Measurements from ENCODE around the gene NUCB2. TPM values are rescaled to one million over a fixed set of nuclear protein-coding genes. Genes with fewer than 3 reads are reported as not detected.

The NUCB2 gene
- total and polyA plus RNA-seq, 2 donors (not counting 3 experiments of a cell fraction or from before 2014, with no cell fraction given): 41.9 to 114 TPM

DNA sequence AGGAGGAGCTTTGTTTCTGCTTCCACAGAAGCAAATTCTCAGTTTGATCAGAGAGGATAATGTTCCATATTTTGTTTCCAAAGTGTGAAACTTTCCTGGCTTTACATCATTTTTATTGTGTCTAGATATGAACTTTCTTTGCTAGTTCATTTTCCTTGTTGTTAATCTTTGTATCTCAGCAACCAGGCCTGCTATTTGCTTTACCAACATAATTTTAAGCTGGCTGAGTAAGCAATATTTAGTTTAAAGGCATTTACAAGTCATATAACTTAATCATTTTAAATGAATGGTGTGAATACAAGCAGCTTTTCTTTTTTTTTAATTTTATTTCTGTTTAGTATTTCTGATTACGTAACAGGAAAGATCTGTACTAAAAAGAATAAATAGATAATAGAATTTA lies 15.2 kb downstream of the NUCB2 start:
- TF ChIP-seq POLR2A (IDR thresholded peaks at IDR 0.05; ENCODE audit: low read depth, low read length) (no peak), FOS (IDR thresholded peaks at IDR 0.05; ENCODE audit: borderline replicate concordance, insufficient read depth, low read length) (no peak), GATA2 (IDR thresholded peaks at IDR 0.05; ENCODE audit: insufficient read depth, insufficient read length, low read depth, low read length) (no peak), JUN (IDR thresholded peaks at IDR 0.05; ENCODE audit: borderline replicate concordance, insufficient read depth, insufficient read length, low read depth) (no peak), CTCF (IDR thresholded peaks at IDR 0.05; ENCODE audit: extremely low read depth in 1 of 2, insufficient read depth in 1 of 2, low read depth in 1 of 2, low read length in 2 of 2) (no peak), MAX (IDR thresholded peaks at IDR 0.05; ENCODE audit: insufficient read depth, insufficient read length) (no peak), MYC (IDR thresholded peaks at IDR 0.05; ENCODE audit: low read depth, low read length) (no peak), POLR2AphosphoS5 (IDR thresholded peaks at IDR 0.05; ENCODE audit: insufficient read depth, low read depth, low read length) (no peak), EZH2 (IDR thresholded peaks at IDR 0.05; ENCODE audit: borderline replicate concordance, low read depth, low read length, severe bottlenecking) (no peak)
- Histone ChIP-seq H3K9me1 (replicated peaks; ENCODE audit: control insufficient read depth, extremely low read depth, insufficient read depth, low read length) (no peaks in the 10 kb centered on the region), H3K9me3 (replicated peaks; ENCODE audit: control insufficient read depth, insufficient read depth, low read length) (no peaks in the 10 kb centered on the region), H3K36me3 (ENCODE audit: control insufficient read depth in 2 of 2, extremely low read depth in 1 of 2, insufficient read depth in 2 of 2, low read length in 2 of 2) (peaks cover 2 to 4% of the 10 kb centered on the region in 2 experiments), H3K4me1 (ENCODE audit: control insufficient read depth, extremely low read depth, insufficient read depth, low read length) (no peaks in the 10 kb centered on the region), H3K27ac (ENCODE audit: insufficient read depth, low read depth, low read length) (no peak overlapping the region), H3K4me3 (replicated peaks in 1 of 3; ENCODE audit: insufficient read depth in 1 of 3, low read depth in 1 of 3, low read length in 3 of 3) (no peak overlapping the region), H3K9ac (replicated peaks; ENCODE audit: extremely low read depth, insufficient read depth, low read length) (no peak overlapping the region), H3K79me2 (ENCODE audit: control insufficient read depth, insufficient read depth, low read length) (no peaks in the 10 kb centered on the region), H3K4me2 (ENCODE audit: insufficient read depth, low read length) (no peak overlapping the region), H2AFZ (ENCODE audit: low read depth, low read length) (no peak overlapping the region), H3K27me3 (ENCODE audit: control insufficient read depth in 2 of 2, insufficient read depth in 2 of 2, low read length in 2 of 2) (no peaks in the 10 kb centered on the region), H4K20me1 (replicated peaks; ENCODE audit: control insufficient read depth, extremely low read depth, insufficient read depth, low read length) (no peaks in the 10 kb centered on the region)
- intact Hi-C loops (cut with micrococcal nuclease) (no loop called here), dilution Hi-C loops (cut with MboI; ENCODE audit: extremely low pct_ligation_motif_present, low sequenced_read_pairs) (no loop called here)
- DNase-seq (ENCODE audit: low read depth, low spot score) (no peak), FAIRE-seq (no peak)
- no TSS peak for BruUV-seq (replicated peaks)
- CTCF ChIA-PET: interaction anchor here (1.0 kb wide), 1 partner anchor 10 kb away, joined by 4 read pairs; no protein-coding TSS in a partner anchor
- POLR2A ChIA-PET: no interaction called here
